GM21390 (cell line): Measurements from ENCODE around the gene GNB1.
"Not testable (repeated sequence)": the region's sequence is repeated elsewhere in the genome, so short reads cannot be mapped to it uniquely, and the experiment has no call there.

Source experiments
- ATAC-seq: cut with Tn5 transposase; IDR thresholded peaks from one replicate; pipeline ENCODE4 v1.9.1; 2021; ENCODE audit not compliant: unreplicated experiment

The GNB1 gene

DNA sequence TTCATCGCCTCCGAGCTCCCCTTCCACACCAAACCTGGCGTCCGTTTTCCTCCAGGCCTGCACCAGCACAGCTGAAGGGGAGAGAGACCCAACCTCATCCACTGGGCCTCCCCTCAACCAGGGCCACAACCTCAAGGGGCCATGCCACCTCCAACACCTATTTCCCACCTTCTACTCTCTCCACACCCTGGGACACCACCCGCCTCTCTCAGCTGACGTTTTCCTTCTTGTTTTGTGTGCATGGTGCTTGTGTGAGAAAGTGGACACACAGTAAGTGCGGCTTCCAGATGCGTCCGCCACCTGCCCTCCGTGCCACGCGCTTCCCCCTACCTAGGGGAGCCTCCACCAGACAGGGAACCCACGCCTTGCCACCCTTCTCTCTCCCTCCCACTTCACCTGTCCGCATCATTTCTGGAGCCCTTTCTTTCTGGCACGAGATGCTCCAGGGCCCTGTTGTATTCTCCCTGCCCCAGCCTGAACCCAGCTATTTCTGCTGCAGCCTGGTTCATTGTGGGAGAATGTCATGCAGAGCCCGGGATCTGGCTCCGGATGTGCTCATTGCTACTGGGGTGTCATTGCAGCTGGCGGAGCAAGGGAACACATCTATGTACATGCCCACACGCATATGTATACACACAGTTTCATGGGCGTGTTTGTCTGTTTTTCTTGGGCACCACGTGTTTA is 1.3 kb upstream of the GNB1 start:
- no peak for ATAC-seq

DNA sequence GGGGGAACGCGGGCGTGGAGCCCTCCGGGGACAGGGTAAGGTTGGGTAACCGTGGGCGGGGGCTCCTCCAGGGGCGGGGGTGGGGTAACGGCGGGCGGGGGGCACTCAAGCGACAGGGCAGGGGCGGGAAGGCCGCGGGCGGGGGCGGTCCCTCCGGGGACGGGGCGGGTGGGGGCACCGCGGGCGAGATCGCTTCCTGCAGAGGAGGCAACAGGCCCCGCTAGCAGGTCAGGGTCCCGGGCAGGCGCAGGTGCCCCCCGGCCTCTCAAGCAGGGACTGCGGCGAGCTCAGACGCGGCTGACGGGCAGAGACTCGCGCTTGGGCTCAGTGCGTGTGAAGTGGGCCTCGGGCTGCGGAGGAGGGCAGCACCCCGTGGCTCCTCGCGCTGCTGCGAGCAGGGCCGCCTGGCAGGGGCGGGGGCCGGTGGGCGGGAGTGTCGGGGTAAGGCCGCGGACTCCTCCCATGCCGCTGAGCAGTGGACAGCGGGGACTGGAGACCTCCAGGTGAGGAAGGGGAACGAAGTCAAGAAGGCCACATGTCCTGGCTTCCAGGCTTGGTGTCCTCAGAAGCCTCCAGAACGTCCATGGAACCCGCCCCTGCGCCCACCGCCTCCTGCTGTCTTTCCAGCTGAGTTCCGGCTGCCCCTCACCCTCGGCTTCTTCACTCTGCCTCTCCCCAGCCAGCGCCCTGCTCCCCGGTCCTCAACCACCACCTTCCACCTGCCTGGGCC is 627 bp upstream of the GNB1 start:
- ATAC-seq, result no peak

DNA sequence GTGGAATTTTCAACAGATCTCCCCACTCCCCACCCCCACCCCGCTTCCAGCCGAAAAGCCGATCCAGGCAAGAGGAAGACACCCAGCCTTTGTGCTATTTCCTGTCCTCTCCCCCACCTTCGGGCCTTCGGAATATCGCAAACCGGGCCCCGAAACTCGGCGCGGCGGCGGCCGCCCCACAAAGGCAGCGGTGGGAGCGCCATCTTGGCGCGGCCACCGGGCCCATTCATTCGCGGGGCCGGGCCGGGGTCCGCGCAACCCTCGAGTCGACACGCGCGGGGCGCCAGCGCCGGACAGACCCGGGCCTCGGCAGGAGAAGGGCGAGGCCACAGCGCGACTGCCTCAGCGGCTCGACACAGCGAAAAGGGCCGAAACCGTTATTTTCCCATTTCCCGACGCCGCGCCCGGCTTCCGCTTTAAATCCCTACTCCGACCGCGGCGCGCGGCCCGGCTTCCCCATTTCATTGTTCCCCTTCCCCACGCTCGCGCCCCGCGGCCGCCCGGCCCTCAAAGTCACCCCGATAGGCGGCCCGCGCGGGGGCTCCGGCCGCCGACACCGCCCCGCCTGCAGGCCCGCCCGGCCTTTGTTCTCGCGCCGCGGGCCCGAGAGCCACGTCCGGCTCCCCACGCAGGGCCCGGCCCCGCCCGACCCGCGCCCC is 911 bp downstream of the GNB1 start:
- ATAC-seq, result peak; percentile 35

DNA sequence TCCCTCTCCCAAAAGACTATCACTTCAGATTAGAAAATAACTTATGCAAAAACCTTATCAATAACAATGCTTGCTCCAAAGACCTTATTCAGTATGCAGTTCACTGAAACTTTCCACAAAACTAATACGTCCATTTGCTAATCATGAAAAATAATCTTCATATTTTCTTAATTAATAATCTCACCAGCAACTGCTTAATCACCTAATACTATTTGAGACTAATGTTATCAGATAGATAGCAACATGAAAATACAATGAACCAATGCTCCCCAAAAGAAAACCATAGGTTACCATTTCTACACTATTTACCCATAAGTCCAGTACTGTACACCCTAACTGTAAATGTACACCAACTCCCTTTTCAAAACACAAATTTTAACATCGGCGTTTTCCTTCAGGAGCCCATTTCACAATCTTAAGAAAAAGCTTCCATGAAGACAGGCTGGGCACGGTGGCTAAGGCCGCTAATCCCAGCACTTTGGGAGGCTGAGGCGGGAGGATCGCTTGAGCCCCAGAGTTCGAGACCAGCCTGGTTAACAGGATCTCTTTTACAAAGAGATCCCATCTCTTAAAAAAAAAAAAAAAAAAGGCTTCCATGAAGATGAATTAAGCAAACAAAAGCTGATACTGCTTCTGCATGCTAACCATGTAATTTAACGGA is 1.7 kb downstream of the GNB1 start:
- ATAC-seq, result no peak

GRCh38 chr1:1883890-1884289 is 7.0 kb downstream of the GNB1 start:
- ATAC-seq, result not testable (repeated sequence)

- no peak for ATAC-seq
Observed at GRCh38 chr1:1883092-1883873, 7.6 kb downstream of the GNB1 start.

GRCh38 chr1:1881727-1882126 is 9.2 kb downstream of the GNB1 start:
- ATAC-seq, result no peak

DNA sequence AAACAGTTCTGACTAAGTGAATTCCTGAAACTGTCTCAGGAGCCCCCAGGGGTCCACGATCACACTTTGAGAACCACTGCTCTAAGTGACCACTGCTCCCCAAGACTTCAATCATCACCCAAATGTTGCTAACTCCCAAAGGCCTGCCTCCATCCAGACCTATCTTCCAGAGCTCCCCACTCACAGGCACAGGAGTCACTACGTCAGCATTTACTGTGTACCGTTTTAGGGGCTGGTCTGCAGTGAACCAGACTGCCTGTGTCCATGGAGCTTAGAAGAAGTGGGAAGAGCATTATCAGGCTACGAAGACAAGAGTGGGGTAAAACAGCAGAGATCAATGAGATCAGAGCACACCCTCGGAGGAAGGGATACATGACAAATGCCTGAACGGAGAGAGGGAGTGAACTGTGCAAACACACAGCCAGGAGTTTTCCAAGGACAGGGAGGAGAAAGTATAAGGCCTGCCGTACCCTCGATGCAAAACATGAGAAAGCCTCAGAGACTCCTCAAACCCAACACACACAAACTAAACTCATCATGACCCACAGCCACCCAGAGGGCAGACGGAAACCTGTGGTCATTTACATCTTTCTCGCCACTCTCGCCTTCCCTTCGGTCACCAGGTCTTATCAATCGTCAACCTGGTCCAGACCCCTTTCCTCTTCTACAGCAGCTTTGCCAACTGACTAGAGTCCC is 10.1 kb downstream of the GNB1 start:
- ATAC-seq, result no peak

DNA sequence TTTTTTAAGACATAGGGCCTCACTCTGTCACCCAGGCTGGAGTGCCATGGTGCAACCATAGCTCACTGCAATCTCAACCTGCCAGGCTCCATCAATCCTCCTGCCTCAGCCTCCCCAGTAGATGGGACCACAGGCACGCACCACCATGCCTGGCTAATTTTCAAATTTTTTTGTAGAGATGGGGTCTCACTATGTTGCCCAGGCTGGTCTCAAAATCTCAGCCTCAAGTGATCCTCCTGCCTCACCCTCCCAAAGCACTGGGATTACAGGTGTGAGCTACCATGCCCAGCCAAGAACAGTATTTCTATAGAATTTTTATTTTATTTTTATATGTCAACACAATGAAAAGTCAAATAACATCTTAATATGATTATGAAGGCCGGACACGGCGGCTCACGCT is 10.9 kb downstream of the GNB1 start:
- no peak for ATAC-seq

DNA sequence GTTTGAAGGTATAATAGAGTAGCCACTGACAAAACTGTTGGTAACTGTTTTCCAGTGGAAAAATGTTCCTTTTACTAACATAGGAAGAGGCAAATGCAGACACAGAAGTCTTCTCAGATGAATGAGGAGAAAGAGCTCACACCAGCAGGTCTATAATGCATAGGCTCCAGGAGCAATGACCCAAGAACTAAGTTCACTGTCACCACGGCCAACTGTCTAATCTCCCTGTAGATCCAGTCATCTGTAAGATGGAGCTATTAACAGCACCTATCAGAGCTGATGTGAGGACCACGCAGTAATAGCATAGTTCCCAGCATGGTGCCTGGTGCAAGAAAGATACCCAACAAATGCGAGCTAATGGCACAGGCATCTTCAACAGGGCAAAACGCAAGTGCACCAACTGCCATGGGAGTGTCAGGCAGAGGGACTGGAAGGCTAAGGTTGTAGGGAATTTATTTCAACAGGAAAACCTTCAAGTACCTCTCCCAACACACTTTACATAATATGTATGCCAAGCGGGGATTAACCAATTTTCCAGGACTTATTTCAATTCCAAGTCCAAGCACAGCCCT is 12.9 kb downstream of the GNB1 start:
- no peak for ATAC-seq

DNA sequence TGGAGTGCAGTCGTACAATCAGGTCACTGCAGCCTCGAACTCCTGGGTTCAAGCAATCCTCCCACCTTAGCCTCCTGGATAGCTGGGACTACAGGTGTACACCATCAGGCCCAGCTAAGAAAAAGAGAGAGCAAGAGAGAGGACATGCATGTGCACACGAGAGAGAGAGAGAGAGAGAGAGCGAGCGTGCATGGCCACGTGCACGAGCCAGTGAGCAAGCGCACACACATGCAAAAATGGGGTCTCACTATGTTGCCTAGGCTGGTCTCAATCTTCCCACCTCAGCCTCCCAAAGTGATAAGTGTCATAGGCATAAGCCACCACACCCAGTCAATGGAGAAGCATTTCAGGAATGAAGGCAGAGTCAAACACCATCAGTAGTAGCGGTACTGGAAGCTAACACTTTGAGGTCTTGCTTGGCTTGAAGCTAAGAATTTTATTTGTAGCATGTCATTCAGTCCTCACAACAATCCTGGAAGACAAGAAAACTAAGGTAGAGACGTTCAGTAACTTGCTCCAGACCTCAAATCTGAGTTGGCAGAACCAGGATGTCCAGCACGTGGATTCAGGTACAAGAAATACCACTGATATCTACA is 14.5 kb downstream of the GNB1 start:
- ATAC-seq, result no peak

- ATAC-seq, result no peak
Observed at GRCh38 chr1:1875932-1876331, 15.0 kb downstream of the GNB1 start.

DNA sequence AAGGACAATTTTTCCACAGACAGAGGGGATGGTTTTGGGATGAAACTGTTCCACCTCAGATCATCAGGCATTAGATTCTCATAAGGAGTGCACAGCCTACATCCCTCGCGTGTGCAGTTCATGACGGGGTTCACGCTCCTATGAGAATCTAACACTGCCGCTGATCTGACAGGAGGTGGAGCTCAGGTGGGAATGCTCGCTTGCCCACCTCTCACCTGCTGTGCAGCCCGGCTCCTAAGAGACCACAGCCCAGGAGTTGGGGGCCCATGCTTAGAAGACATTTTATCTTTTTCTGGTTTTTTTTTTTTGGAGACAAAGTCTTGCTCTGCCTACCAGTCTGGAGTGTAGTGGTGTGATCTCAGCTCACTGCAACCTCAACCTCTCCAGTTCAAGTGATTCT is 16.0 kb downstream of the GNB1 start:
- no peak for ATAC-seq

- ATAC-seq, result no peak
Observed at GRCh38 chr1:1873186-1873585, 17.7 kb downstream of the GNB1 start.

DNA sequence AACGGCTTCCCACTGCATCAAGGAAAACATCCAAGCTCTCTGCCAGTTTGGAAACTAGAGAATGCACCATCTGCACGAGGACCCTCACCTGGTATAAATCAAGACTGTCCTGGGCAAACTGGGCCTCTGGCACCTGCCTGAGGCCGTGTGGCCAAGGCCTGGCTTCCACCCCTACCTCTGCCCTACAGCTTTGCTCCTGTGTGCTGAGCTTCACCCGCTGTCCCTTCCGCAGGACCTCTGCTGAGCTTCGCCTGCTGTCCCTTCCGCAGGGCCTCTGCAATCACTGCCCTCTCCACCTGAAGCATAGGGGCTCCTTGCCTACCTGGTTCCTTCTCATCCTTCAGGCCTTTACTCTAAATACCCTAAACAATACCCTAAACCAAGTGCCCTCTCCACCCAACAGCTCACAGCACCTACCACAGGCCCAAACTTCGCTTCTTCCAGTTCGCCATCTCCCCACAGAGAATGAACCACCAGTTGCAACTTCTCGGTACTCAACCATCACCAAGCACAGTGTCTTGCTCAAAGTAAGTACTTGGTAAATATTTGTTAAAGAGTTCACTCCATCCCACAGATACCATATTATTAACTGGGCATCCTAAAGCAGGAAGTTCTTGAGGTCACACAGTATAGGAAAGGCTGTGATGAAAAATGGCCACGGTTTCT is 18.4 kb downstream of the GNB1 start:
- no peak for ATAC-seq

GRCh38 chr1:1869469-1869868 is 21.4 kb downstream of the GNB1 start:
- ATAC-seq, result no peak

DNA sequence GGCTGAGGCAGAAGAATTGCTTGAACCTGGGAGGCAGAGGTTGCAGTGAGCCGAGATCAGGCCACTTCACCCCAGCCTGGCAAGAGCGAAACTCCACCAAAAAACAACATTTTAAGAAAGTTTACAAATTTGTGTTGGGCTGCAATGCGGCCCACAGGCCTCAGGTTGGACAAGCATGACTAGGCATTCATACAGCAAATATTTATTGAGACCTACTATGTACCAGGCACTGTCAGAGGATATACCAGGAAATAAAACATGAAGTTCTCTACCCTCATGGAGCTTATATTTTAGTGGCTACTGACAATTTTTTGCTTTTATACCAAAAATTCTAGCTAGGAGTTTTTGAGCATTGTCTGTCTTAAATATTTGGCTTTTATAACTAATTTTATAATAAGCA is 23.7 kb downstream of the GNB1 start:
- no peak for ATAC-seq

DNA sequence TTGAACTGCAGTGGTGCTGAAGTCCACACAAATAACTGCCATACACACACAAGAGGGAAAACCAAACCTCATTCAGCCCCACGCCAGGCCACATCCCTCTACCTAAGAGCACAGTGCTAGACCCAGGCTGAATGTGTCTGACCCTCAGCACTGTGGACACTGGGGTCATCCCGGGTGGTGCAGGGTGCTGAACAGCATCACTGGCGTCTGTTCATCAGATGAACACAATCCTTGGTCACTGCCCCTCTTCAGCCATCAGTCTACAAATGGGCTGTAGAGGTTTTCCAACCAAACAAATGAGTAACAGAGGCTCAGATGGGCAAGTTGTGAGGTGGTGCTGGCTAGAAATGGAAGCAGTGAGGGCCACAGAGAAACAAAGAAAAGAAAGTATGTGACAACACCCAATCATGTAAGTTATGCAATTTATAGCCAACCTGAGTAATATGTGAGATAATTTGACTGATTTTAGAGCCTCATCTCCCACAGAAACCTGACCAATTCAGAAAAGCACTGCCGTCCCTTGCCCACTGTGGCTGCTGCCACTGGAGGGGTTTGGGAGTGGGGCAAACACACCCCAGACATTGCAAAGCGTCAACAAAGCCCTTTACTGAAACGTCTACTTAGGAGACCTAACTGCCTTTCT is 27.9 kb downstream of the GNB1 start:
- no peak for ATAC-seq
